H1 (cell line): Measurements from ENCODE around the gene SMG5. TPM values are rescaled to one million over a fixed set of nuclear protein-coding genes. Genes with fewer than 3 reads are reported as not detected.

Experiments
- BCL11A ChIP-seq, 2 experiments: IDR thresholded peaks; one replicate each; pipeline ENCODE4 v1.6.1; 2011; ENCODE audit warnings: low read depth in 2 of 2, low read length in 2 of 2, mild to moderate bottlenecking in 2 of 2
- CHD2 ChIP-seq: IDR thresholded peaks from 2 replicates; pipeline ENCODE4 v1.6.1; 2012; ENCODE audit warnings: low read length, improper control_type of control experiment
- CTBP2 ChIP-seq: IDR thresholded peaks from 2 replicates; pipeline ENCODE4 v1.7.0; 2011; ENCODE audit warnings: borderline replicate concordance, mild to moderate bottlenecking, moderate library complexity, mixed read lengths, low read length; ENCODE audit not compliant: insufficient read depth, insufficient read length
- GTF2F1 ChIP-seq: IDR thresholded peaks from 2 replicates; pipeline ENCODE4 v1.6.1; 2012; ENCODE audit warnings: low read depth, low read length, improper control_type of control experiment, borderline replicate concordance
- HDAC6 ChIP-seq: IDR thresholded peaks from one replicate; pipeline ENCODE4 v1.7.1; 2012; ENCODE audit warnings: low read depth, mild to moderate bottlenecking, inconsistent platforms, low read length, moderate library complexity
- JUND ChIP-seq: IDR thresholded peaks from 2 replicates; pipeline ENCODE4 v1.6.1; 2011; ENCODE audit warnings: mild to moderate bottlenecking, improper control_type of control experiment, low read length
- KDM4A ChIP-seq: IDR thresholded peaks from one replicate; pipeline ENCODE4 v1.7.1; 2012; ENCODE audit warnings: low read depth, mild to moderate bottlenecking, moderate library complexity, low read length, inconsistent platforms; ENCODE audit not compliant: severe bottlenecking
- KDM5A ChIP-seq: fragments of 200-600 bp; IDR thresholded peaks from 2 replicates; pipeline ENCODE4 v1.7.1; 2012; ENCODE audit warnings: mild to moderate bottlenecking, low read length, inconsistent platforms, mixed read lengths
- PHF8 ChIP-seq: fragments of 200-600 bp; sonication (generic); conservative IDR thresholded peaks from 2 replicates; pipeline ENCODE4 v1.7.1; 2012; ENCODE audit warnings: low read depth, mild to moderate bottlenecking, inconsistent platforms, low read length, moderate library complexity
- POLR2AphosphoS5 ChIP-seq: IDR thresholded peaks from 2 replicates; pipeline ENCODE4 v1.6.1; 2011; ENCODE audit warnings: low read depth, low read length
- RAD21 ChIP-seq, 2 experiments: IDR thresholded peaks in 1 of 2; conservative IDR thresholded peaks in 1 of 2; 2 replicates each; pipeline ENCODE4 v1.6.1; 2011; ENCODE audit warnings: low read depth in 2 of 2, low read length in 2 of 2, improper control_type of control experiment in 1 of 2, inconsistent platforms in 1 of 2, mild to moderate bottlenecking in 1 of 2, moderate library complexity in 1 of 2
- RBBP5 ChIP-seq: IDR thresholded peaks from 2 replicates; pipeline ENCODE4 v1.7.1; 2012; ENCODE audit warnings: low read depth, mild to moderate bottlenecking, inconsistent platforms, low read length, moderate library complexity, borderline replicate concordance
- RXRA ChIP-seq: IDR thresholded peaks from 2 replicates; pipeline ENCODE4 v1.6.1; 2011; ENCODE audit warnings: low read depth, mild to moderate bottlenecking, low read length, moderate library complexity; ENCODE audit not compliant: insufficient read depth
- SP1 ChIP-seq: IDR thresholded peaks from 2 replicates; pipeline ENCODE4 v1.6.1; 2011; ENCODE audit warnings: low read depth, low read length
- SP2 ChIP-seq: IDR thresholded peaks from 2 replicates; pipeline ENCODE4 v1.6.1; 2012; ENCODE audit warnings: mild to moderate bottlenecking, low read length, inconsistent platforms
- SP4 ChIP-seq: IDR thresholded peaks from 2 replicates; pipeline ENCODE4 v1.6.1; 2012; ENCODE audit warnings: low read length, inconsistent platforms
- TAF1 ChIP-seq: IDR thresholded peaks from 2 replicates; pipeline ENCODE4 v1.6.1; 2011; ENCODE audit warnings: mild to moderate bottlenecking, low read depth, low read length
- TBP ChIP-seq: IDR thresholded peaks from 2 replicates; pipeline ENCODE4 v1.6.1; 2011; ENCODE audit warnings: low read depth, low read length, improper control_type of control experiment
- YY1 ChIP-seq: IDR thresholded peaks from 2 replicates; pipeline ENCODE4 v1.6.1; 2011; ENCODE audit warnings: low read depth, mild to moderate bottlenecking, low read length
- polyA plus RNA-seq, 7 experiments: library from polyadenylated mRNA; depleted of rRNA in 3 of 7; stranded (reverse) in 5 of 7; unstranded in 2 of 7; fragments of >200 nt in 5 of 7; fragments of 200-250 nt in 2 of 7; gene quantifications; 1 replicate in 5 of 7; 2 replicates in 1 of 7; 4 replicates in 1 of 7; pipeline versions ENCODE4 v1.2.1 to v1.2.3, GENCODE V29; 2011 to 2013; ENCODE audit warnings: missing spikeins in 2 of 7, mixed read lengths in 2 of 7
- total RNA-seq: library from RNA; stranded (reverse); fragmentation: NEBNext Ultra II Directional; extraction: Animal tissue kit (Norgen Biotek cat#: 25700); gene quantifications from 2 replicates; pipeline ENCODE4 v1.2.1, GENCODE V29; 2021
- TF ChIP-seq, protein P1 (sequence below), 3 experiments: IDR thresholded peaks; 1 replicate in 2 of 3; 2 replicates in 1 of 3; pipeline versions ENCODE4 v1.5.1 to v1.6.1; 2011; ENCODE audit warnings: low read length in 3 of 3, mild to moderate bottlenecking in 3 of 3, inconsistent platforms in 2 of 3, low read depth in 1 of 3, moderate library complexity in 1 of 3; ENCODE audit not compliant: insufficient read depth in 1 of 3; ENCODE audit errors: control extremely low read depth in 1 of 3
- TF ChIP-seq, protein P2 (sequence below): IDR thresholded peaks from 2 replicates; pipeline ENCODE4 v1.6.1; 2012; ENCODE audit warnings: inconsistent platforms

Gene SMG5
- total and polyA plus RNA-seq, 2 of the 8 experiments (the other 6 are each of a cell fraction or from before 2014, with no cell fraction given): 32.7 to 98.0 TPM

- TF ChIP-seq, protein P1, sequence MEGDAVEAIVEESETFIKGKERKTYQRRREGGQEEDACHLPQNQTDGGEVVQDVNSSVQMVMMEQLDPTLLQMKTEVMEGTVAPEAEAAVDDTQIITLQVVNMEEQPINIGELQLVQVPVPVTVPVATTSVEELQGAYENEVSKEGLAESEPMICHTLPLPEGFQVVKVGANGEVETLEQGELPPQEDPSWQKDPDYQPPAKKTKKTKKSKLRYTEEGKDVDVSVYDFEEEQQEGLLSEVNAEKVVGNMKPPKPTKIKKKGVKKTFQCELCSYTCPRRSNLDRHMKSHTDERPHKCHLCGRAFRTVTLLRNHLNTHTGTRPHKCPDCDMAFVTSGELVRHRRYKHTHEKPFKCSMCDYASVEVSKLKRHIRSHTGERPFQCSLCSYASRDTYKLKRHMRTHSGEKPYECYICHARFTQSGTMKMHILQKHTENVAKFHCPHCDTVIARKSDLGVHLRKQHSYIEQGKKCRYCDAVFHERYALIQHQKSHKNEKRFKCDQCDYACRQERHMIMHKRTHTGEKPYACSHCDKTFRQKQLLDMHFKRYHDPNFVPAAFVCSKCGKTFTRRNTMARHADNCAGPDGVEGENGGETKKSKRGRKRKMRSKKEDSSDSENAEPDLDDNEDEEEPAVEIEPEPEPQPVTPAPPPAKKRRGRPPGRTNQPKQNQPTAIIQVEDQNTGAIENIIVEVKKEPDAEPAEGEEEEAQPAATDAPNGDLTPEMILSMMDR (IDR thresholded peaks at IDR 0.05; ENCODE audit: control extremely low read depth in 1 of 3, insufficient read depth in 1 of 3, low read depth in 1 of 3, low read length in 3 of 3): no peak
- TF ChIP-seq TBP (peak; percentile 74), CTBP2 (no peak), GTF2F1 (peak; percentile 62), CHD2 (peak; percentile 94), JUND (no peak), SP2 (peak; percentile 77), HDAC6 (no peak), BCL11A (IDR thresholded peaks at IDR 0.05; ENCODE audit: low read depth in 2 of 2, low read length in 2 of 2) (no peak), POLR2AphosphoS5 (peak; percentile 93), TAF1 (peak; percentile 96), YY1 (peak; percentile 97), SP4 (peak; percentile 87), RBBP5 (peak; percentile 74; the same call in 1 of the 2 replicates), KDM4A (peak; percentile 41), RAD21 (IDR thresholded peaks at IDR 0.05 in 1 of 2, conservative IDR thresholded peaks at IDR 0.05 in 1 of 2; ENCODE audit: low read depth in 2 of 2, low read length in 2 of 2) (peak in 1 of 2 experiments; percentile 6; a peak in 1 of 4 replicates), SP1 (peak; percentile 94), PHF8 (peak; percentile 97), KDM5A (peak; percentile 59; the same call in 1 of the 2 replicates), RXRA (no peak)
- TF ChIP-seq, protein P2, sequence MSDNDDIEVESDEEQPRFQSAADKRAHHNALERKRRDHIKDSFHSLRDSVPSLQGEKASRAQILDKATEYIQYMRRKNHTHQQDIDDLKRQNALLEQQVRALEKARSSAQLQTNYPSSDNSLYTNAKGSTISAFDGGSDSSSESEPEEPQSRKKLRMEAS: peak; percentile 51
Observed at GRCh38 chr1:156212833-156213643, 69.6 kb downstream of the SMG5 start, which contains the start of gene PMF1 (continued).
